Measurements from ENCODE around the gene MOCOS. TPM values are rescaled to one million over a fixed set of nuclear protein-coding genes. Genes with fewer than 3 reads are reported as not detected.

Gene MOCOS
- total RNA-seq (ENCODE audit: low replicate concordance): 3.5 and 13.1 TPM in 2 replicates

GRCh38 chr18:36187193-36187825, at the start of gene MOCOS:
Gene MOCOS, plus strand, starts transcription at chr18:36187497. Its CDS starts 43 bp downstream, at chr18:36187540.
- DNase-seq (ENCODE audit: low read depth): peak; percentile 49
- H3K4me3 ChIP-seq (ENCODE audit: low read depth, low read length): peak within 1 kb of the TSS; percentile 87
- TF ChIP-seq CTCF (IDR thresholded peaks at IDR 0.05; ENCODE audit: insufficient read depth, low read length): peak; percentile 2

GRCh38 chr18:36139245-36139644, 48.1 kb upstream of the MOCOS start:
- TF ChIP-seq CTCF (IDR thresholded peaks at IDR 0.05; ENCODE audit: insufficient read depth, low read length): no peak
- DNase-seq (ENCODE audit: low read depth): no peak
- H3K4me3 ChIP-seq (ENCODE audit: low read depth, low read length): no peak overlapping the region

GRCh38 chr18:36141576-36141975, 45.7 kb upstream of the MOCOS start:
- TF ChIP-seq CTCF (IDR thresholded peaks at IDR 0.05; ENCODE audit: insufficient read depth, low read length): no peak
- DNase-seq (ENCODE audit: low read depth): no peak
- H3K4me3 ChIP-seq (ENCODE audit: low read depth, low read length): no peak overlapping the region

GRCh38 chr18:36142751-36143150, 44.5 kb upstream of the MOCOS start:
- TF ChIP-seq CTCF (IDR thresholded peaks at IDR 0.05; ENCODE audit: insufficient read depth, low read length): no peak
- DNase-seq (ENCODE audit: low read depth): no peak

GRCh38 chr18:36143391-36143790, 43.9 kb upstream of the MOCOS start:
- no peak for TF ChIP-seq CTCF (IDR thresholded peaks at IDR 0.05; ENCODE audit: insufficient read depth, low read length)
- DNase-seq (ENCODE audit: low read depth): no peak
- no peak overlapping the region for H3K4me3 ChIP-seq (ENCODE audit: low read depth, low read length)

More at GRCh38 chr18:36142751-36143150, 44.5 kb upstream of the MOCOS start:
- H3K4me3 ChIP-seq (ENCODE audit: low read depth, low read length): no peak overlapping the region

- H3K4me3 ChIP-seq (ENCODE audit: low read depth, low read length): no peak overlapping the region
- no peak for DNase-seq (ENCODE audit: low read depth)
- no peak for TF ChIP-seq CTCF (IDR thresholded peaks at IDR 0.05; ENCODE audit: insufficient read depth, low read length)
These were observed 37.6 kb upstream of the MOCOS start for GRCh38 chr18:36149514-36150289.

Measured in fibroblast of the aortic adventitia (primary cell).